ENCODE data around the gene DNAJC21. TPM values are rescaled to one million over a fixed set of nuclear protein-coding genes. Genes with fewer than 3 reads are reported as not detected.

Gene DNAJC21
- total and polyA plus RNA-seq, 11 donors: 35.7 to 60.1 (median 48.9) TPM

DNA sequence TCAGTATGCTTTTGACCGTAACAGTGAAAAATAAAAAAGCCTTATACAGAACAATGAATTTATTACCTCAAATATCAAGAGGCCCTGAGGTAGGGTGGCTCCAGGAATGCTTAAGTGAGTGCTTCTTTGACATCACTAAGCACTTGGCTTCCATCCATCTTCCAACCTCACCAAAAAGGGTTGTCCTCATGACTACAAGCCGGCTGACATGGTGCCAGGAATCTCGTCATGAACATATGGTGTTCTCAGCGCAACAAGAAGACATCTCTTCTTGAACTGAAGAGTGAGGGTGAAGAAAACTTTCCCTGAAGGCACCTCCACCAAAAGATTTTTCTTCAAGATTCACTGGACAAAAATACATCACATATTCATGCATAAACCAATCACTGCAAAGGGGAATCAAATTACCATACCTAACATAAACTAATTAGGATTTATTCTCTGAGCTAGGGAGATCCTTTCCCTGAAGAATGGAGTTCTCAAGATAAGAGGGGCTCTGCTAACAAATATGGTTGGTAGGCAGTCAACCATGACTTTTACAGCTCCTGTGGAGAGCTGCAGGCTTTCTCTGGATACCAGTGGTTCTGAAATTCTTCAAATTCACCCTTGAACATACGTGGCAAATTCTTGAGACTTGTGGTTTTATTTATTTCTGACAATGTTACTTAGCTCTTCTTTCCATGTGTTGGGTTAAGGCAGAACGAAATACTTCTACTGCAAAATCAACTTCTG lies 68.9 kb downstream of the DNAJC21 start:
- H3K9me3 ChIP-seq: no peaks in the 10 kb centered on the region
- H3K4me1 ChIP-seq: no peaks in the 10 kb centered on the region
- DNase-seq (peak in 1 of 5 donors; percentile 26), ATAC-seq (no peak)
- TF ChIP-seq CTCF (IDR thresholded peaks at IDR 0.05): no peak
- TF ChIP-seq POLR2A (IDR thresholded peaks at IDR 0.05): no peak
- H3K27ac ChIP-seq: no peak overlapping the region
- H3K27me3 ChIP-seq: peaks cover 0 to 28% (median 6%) of the 10 kb centered on the region in 9 donors
- H3K36me3 ChIP-seq: no peaks in the 10 kb centered on the region
- WGBS, 4 donors: 60 to 67% (median 65%) methylated on average over 6 of the region's 6 CpGs
- no peak overlapping the region for H3K4me3 ChIP-seq
- intact Hi-C loops (cut with DNase I): no loop called here

DNA sequence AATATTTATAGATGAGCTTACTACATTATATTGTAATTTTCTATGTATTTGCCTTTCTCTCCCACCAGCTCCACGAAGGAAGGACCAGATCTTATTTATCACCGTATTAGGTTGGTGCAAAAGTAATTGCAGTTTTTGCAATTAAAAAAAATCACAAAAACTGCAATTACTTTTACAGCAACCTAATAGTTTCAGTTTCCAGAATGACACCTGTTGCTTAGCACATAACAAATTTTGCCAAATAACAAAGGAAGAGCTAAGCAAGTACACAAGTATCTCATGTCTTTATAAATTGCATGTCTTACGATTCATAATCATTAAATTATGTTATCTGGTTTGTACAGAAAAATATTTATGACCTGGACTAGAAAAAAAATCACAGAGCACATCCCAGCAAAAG lies 72.5 kb downstream of the DNAJC21 start:
- no peak for ATAC-seq
- H3K27me3 ChIP-seq: peaks cover 0 to 25% (median 6%) of the 10 kb centered on the region in 9 donors
- H3K27ac ChIP-seq: no peak overlapping the region
- H3K36me3 ChIP-seq: no peaks in the 10 kb centered on the region
- intact Hi-C loops (cut with DNase I): loop anchor here in 8 of 10 donors (5.0 to 10.0 kb wide), 6 partner anchors 40 to 530 kb away; no protein-coding TSS in a partner anchor
- 68 to 86% (median 80%) methylated on average over 3 of the region's 3 CpGs for WGBS, 4 donors
- TF ChIP-seq CTCF (IDR thresholded peaks at IDR 0.05): no peak
- no peak for TF ChIP-seq POLR2A (IDR thresholded peaks at IDR 0.05)
- no peak overlapping the region for H3K4me3 ChIP-seq
- no peaks in the 10 kb centered on the region for H3K4me1 ChIP-seq
- peaks cover 0 to 1% (median 0%) of the 10 kb centered on the region in 12 donors for H3K9me3 ChIP-seq
- no peak for DNase-seq

GRCh38 chr5:35002459-35002858 lies 73.1 kb downstream of the DNAJC21 start:
- 91 to 94% (median 93%) methylated on average over 6 of the region's 6 CpGs for WGBS, 4 donors
- Histone ChIP-seq H3K27me3 (peaks cover 0 to 19% (median 6%) of the 10 kb centered on the region in 9 donors), H3K27ac (no peak overlapping the region), H3K4me3 (no peak overlapping the region), H3K4me1 (no peaks in the 10 kb centered on the region), H3K36me3 (no peaks in the 10 kb centered on the region), H3K9me3 (peaks cover 0 to 4% (median 0%) of the 10 kb centered on the region in 12 donors)
- DNase-seq: no peak
- intact Hi-C loops (cut with DNase I): loop anchor here in 8 of 10 donors (5.0 to 10.0 kb wide), 6 partner anchors 40 to 530 kb away; no protein-coding TSS in a partner anchor
- ATAC-seq: no peak
- TF ChIP-seq CTCF (IDR thresholded peaks at IDR 0.05): no peak
- TF ChIP-seq POLR2A (IDR thresholded peaks at IDR 0.05): no peak

Measured in heart left ventricle (tissue), 16 donors.